HEK293 (cell line): Measurements from ENCODE around the gene IFNLR1.

Experiments used
- CTCF ChIA-PET: fragments of 350-600 bp; formaldehyde crosslinking; extraction: SDS; loops from one replicate; lab custom pipeline; 2021; ENCODE audit warnings: antibody characterized with exemption; lab: Yijun Ruan, JAX
- POLR2A ChIA-PET: fragments of 300-600 bp; formaldehyde crosslinking; extraction: SDS; loops from one replicate; lab custom pipeline; 2020; ENCODE audit warnings: antibody characterized with exemption, inconsistent platforms; lab: Yijun Ruan, JAX
- H3K27ac ChIP-seq: fragments of 200-500 bp; sonication (Bioruptor generic); 2 replicates; pipeline ENCODE4 v1.5.1; 2014; ENCODE audit warnings: low read depth, low read length, control low read depth, inconsistent platforms; ENCODE audit errors: extremely low read depth
- H3K36me3 ChIP-seq, 2 experiments: fragments of 200-500 bp in 1 of 2; sonication (Bioruptor generic) in 1 of 2; 1 replicate in 1 of 2; 2 replicates in 1 of 2; pipeline ENCODE4 v1.5.1; 2014 to 2017; ENCODE audit warnings: inconsistent platforms in 2 of 2, low read length in 2 of 2; ENCODE audit not compliant: control insufficient read depth in 2 of 2, insufficient read depth in 1 of 2
- H3K4me1 ChIP-seq: fragments of 200-500 bp; sonication (Bioruptor generic); 2 replicates; pipeline ENCODE4 v1.5.1; 2014; ENCODE audit warnings: mild to moderate bottlenecking, low read length, inconsistent platforms; ENCODE audit not compliant: control insufficient read depth, insufficient read depth
- H3K4me3 ChIP-seq: 2 replicates; pipeline ENCODE4 v1.5.1; 2011; ENCODE audit warnings: low read depth, mild to moderate bottlenecking, control low read depth, low read length, moderate library complexity
- H3K9me3 ChIP-seq: fragments of 200-500 bp; sonication (Bioruptor generic); 2 replicates; pipeline ENCODE4 v1.5.1; 2014; ENCODE audit warnings: low read depth, low read length, inconsistent platforms; ENCODE audit not compliant: control insufficient read depth, insufficient read depth
- BCL11A ChIP-seq: fragments of 450-650 bp; formaldehyde crosslinking; IDR thresholded peaks from 2 replicates; pipeline ENCODE4 v1.5.1; 2016; ENCODE audit warnings: low read depth, missing biosample characterization, missing genetic modification characterization
- BCL11B ChIP-seq: fragments of 450-650 bp; formaldehyde crosslinking; IDR thresholded peaks from 2 replicates; pipeline ENCODE4 v1.5.1; 2016; ENCODE audit warnings: low read depth, missing biosample characterization, missing genetic modification characterization
- FEZF1 ChIP-seq: fragments of 450-650 bp; formaldehyde crosslinking; IDR thresholded peaks from 2 replicates; pipeline ENCODE4 v1.5.1; 2016; ENCODE audit warnings: missing biosample characterization, missing genetic modification characterization
- GLIS1 ChIP-seq: fragments of 450-650 bp; formaldehyde crosslinking; IDR thresholded peaks from 2 replicates; pipeline ENCODE4 v1.5.1; 2016; ENCODE audit warnings: missing biosample characterization, missing genetic modification characterization
- HIC1 ChIP-seq: fragments of 450-650 bp; formaldehyde crosslinking; IDR thresholded peaks from 2 replicates; pipeline ENCODE4 v1.5.1; 2016; ENCODE audit warnings: missing biosample characterization, missing genetic modification characterization
- OSR2 ChIP-seq: fragments of 450-650 bp; formaldehyde crosslinking; IDR thresholded peaks from 2 replicates; pipeline ENCODE4 v1.5.1; 2016; ENCODE audit warnings: missing biosample characterization, missing genetic modification characterization
- REPIN1 ChIP-seq: fragments of 450-650 bp; formaldehyde crosslinking; IDR thresholded peaks from 2 replicates; pipeline ENCODE4 v1.5.1; 2017; ENCODE audit warnings: missing biosample characterization, missing genetic modification characterization, low read depth
- SETDB1 ChIP-seq: IDR thresholded peaks from one replicate; pipeline ENCODE4 v1.6.1; 2017; ENCODE audit warnings: mild to moderate bottlenecking, low read length, moderate library complexity, mixed read lengths; ENCODE audit not compliant: insufficient read length
- ZBTB21 ChIP-seq: fragments of 450-650 bp; formaldehyde crosslinking; IDR thresholded peaks from 2 replicates; pipeline ENCODE4 v1.5.1; 2017; ENCODE audit warnings: missing biosample characterization, missing genetic modification characterization
- ZFP3 ChIP-seq: fragments of 450-650 bp; formaldehyde crosslinking; IDR thresholded peaks from 2 replicates; pipeline ENCODE4 v1.5.1; 2016; ENCODE audit warnings: low read depth, missing biosample characterization, missing genetic modification characterization
- ZNF138 ChIP-seq: fragments of 450-650 bp; formaldehyde crosslinking; IDR thresholded peaks from 2 replicates; pipeline ENCODE4 v1.5.1; 2016; ENCODE audit warnings: missing biosample characterization, missing genetic modification characterization, borderline replicate concordance
- ZNF155 ChIP-seq: fragments of 450-650 bp; formaldehyde crosslinking; IDR thresholded peaks from 2 replicates; pipeline ENCODE4 v1.5.1; 2016; ENCODE audit warnings: missing biosample characterization, missing genetic modification characterization
- ZNF18 ChIP-seq: fragments of 450-650 bp; formaldehyde crosslinking; IDR thresholded peaks from 2 replicates; pipeline ENCODE4 v1.5.1; 2016; ENCODE audit warnings: missing biosample characterization, missing genetic modification characterization
- ZNF2 ChIP-seq: fragments of 450-650 bp; formaldehyde crosslinking; IDR thresholded peaks from 2 replicates; pipeline ENCODE4 v1.5.1; 2016; ENCODE audit warnings: missing biosample characterization, missing genetic modification characterization
- ZNF335 ChIP-seq: fragments of 450-650 bp; formaldehyde crosslinking; conservative IDR thresholded peaks from 2 replicates; pipeline ENCODE4 v1.5.1; 2016; ENCODE audit warnings: missing biosample characterization, missing genetic modification characterization
- ZNF341 ChIP-seq: fragments of 450-650 bp; formaldehyde crosslinking; IDR thresholded peaks from 2 replicates; pipeline ENCODE4; 2016; ENCODE audit warnings: low read depth, missing biosample characterization, missing genetic modification characterization
- ZNF48 ChIP-seq: fragments of 450-650 bp; formaldehyde crosslinking; IDR thresholded peaks from 2 replicates; pipeline ENCODE4 v1.5.1; 2016; ENCODE audit warnings: missing biosample characterization, missing genetic modification characterization
- ZNF514 ChIP-seq: fragments of 450-650 bp; formaldehyde crosslinking; IDR thresholded peaks from 2 replicates; pipeline ENCODE4 v1.5.1; 2016; ENCODE audit warnings: missing biosample characterization, missing genetic modification characterization
- ZNF544 ChIP-seq: fragments of 450-650 bp; formaldehyde crosslinking; IDR thresholded peaks from 2 replicates; pipeline ENCODE4 v1.5.0; 2017; ENCODE audit warnings: missing biosample characterization, missing genetic modification characterization
- ZNF548 ChIP-seq: fragments of 450-650 bp; formaldehyde crosslinking; IDR thresholded peaks from 2 replicates; pipeline ENCODE4 v1.5.1; 2016; ENCODE audit warnings: missing biosample characterization, missing genetic modification characterization
- ZNF639 ChIP-seq: fragments of 450-650 bp; formaldehyde crosslinking; IDR thresholded peaks from 2 replicates; pipeline ENCODE4 v1.5.1; 2016; ENCODE audit warnings: missing biosample characterization, missing genetic modification characterization
- ZNF707 ChIP-seq: fragments of 450-650 bp; formaldehyde crosslinking; IDR thresholded peaks from 2 replicates; pipeline ENCODE4 v1.5.1; 2016; ENCODE audit warnings: missing biosample characterization, missing genetic modification characterization
- ZNF791 ChIP-seq: fragments of 450-650 bp; formaldehyde crosslinking; IDR thresholded peaks from 2 replicates; pipeline ENCODE4 v1.5.1; 2016; ENCODE audit warnings: missing biosample characterization, missing genetic modification characterization
- ZSCAN23 ChIP-seq: fragments of 450-650 bp; formaldehyde crosslinking; IDR thresholded peaks from 2 replicates; pipeline ENCODE4 v1.5.1; 2016; ENCODE audit warnings: missing biosample characterization, missing genetic modification characterization
- ZSCAN30 ChIP-seq: fragments of 450-650 bp; IDR thresholded peaks from 2 replicates; pipeline ENCODE4 v1.5.1; 2018; ENCODE audit warnings: missing biosample characterization, mild to moderate bottlenecking, missing genetic modification characterization, moderate library complexity
- ZXDB ChIP-seq: fragments of 450-650 bp; formaldehyde crosslinking; IDR thresholded peaks from 2 replicates; pipeline ENCODE4 v1.5.1; 2016; ENCODE audit warnings: missing biosample characterization, missing genetic modification characterization
- TF ChIP-seq, protein P1 (sequence below): fragments of 450-650 bp; formaldehyde crosslinking; IDR thresholded peaks from 2 replicates; pipeline ENCODE4 v1.5.1; 2016; ENCODE audit warnings: missing biosample characterization, missing genetic modification characterization
- TF ChIP-seq, protein P2 (sequence below): fragments of 450-650 bp; formaldehyde crosslinking; IDR thresholded peaks from 2 replicates; pipeline ENCODE4 v1.5.1; 2017; ENCODE audit warnings: missing biosample characterization, missing genetic modification characterization
- TF ChIP-seq, protein P3 (sequence below): fragments of 450-650 bp; formaldehyde crosslinking; IDR thresholded peaks from 2 replicates; pipeline ENCODE4 v1.5.1; 2016; ENCODE audit warnings: missing biosample characterization, missing genetic modification characterization

IFNLR1 gene

DNA sequence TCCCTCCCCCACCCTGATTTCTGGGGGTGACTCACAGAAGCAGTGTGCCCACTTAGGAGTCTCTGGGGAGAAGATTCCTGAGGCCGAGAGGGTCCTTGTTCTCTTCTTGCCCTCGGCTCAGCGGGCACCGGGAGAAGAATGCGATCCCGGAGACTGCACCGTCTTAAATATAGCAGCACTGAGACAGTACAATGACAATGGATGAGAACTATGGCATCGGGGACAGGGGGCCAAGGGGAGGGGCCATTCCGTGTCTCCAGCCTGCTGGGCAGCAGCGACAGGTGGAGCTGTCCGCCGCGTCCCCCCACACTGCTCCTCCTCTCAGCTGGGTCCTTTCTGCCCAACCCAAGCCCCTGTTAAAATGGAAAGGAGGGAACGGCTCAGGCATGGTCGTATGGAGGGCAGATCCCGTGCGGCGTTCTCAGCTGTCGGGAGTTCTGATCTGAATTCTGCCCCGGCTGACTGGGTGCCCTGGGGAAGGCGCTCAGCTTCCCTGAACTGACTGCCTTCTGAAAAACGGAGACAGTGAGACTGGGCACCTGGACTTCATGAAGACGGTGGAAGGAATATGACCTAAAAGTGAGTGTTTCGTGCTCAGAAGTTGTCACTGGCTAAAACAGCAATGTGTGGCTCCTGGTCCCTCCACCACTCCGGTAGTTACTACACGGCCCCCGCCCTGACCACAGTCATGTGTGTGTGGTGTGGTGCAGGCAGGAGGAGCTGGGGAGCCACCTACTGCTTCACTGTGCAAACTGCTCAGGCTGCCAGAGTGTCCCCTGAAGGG lies 74.9 kb downstream of the IFNLR1 start, which contains the start of gene MYOM3:
MYOM3 (minus strand) TSS at position 140 of the 784 bp plus-strand sequence. CDS start 3,499 bp downstream, outside the sequence.
- POLR2A ChIA-PET = interaction anchor here (0.7 to 1.6 kb wide), 2 partner anchors 132 to 153 kb away, joined by 3 to 4 read pairs; partner anchors contain the start of genes PNRC2 and SRSF10
- peak; percentile 22; the same call in 1 of the 2 replicates for TF ChIP-seq ZXDB (tag by site-specific recombination)
- no peak for TF ChIP-seq ZNF514 (tag by site-specific recombination)
- peak; percentile 92 for TF ChIP-seq ZNF2 (tag by site-specific recombination)
- TF ChIP-seq ZNF639 = no peak
- TF ChIP-seq ZFP3 (tag by site-specific recombination) = no peak
- TF ChIP-seq, protein P1, sequence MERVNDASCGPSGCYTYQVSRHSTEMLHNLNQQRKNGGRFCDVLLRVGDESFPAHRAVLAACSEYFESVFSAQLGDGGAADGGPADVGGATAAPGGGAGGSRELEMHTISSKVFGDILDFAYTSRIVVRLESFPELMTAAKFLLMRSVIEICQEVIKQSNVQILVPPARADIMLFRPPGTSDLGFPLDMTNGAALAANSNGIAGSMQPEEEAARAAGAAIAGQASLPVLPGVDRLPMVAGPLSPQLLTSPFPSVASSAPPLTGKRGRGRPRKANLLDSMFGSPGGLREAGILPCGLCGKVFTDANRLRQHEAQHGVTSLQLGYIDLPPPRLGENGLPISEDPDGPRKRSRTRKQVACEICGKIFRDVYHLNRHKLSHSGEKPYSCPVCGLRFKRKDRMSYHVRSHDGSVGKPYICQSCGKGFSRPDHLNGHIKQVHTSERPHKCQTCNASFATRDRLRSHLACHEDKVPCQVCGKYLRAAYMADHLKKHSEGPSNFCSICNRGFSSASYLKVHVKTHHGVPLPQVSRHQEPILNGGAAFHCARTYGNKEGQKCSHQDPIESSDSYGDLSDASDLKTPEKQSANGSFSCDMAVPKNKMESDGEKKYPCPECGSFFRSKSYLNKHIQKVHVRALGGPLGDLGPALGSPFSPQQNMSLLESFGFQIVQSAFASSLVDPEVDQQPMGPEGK = peak; percentile 71
- TF ChIP-seq ZNF48 (tag by site-specific recombination) = no peak
- no peak for TF ChIP-seq ZNF548 (tag by site-specific recombination)
- peak; percentile 68 for TF ChIP-seq OSR2
- no peak for TF ChIP-seq ZNF791
- TF ChIP-seq HIC1 = no peak
- TF ChIP-seq BCL11B (tag by site-specific recombination) = no peak
- peak; percentile 59; the same call in 1 of the 2 replicates for TF ChIP-seq BCL11A
- TF ChIP-seq ZSCAN23 = no peak
- TF ChIP-seq, protein P2, sequence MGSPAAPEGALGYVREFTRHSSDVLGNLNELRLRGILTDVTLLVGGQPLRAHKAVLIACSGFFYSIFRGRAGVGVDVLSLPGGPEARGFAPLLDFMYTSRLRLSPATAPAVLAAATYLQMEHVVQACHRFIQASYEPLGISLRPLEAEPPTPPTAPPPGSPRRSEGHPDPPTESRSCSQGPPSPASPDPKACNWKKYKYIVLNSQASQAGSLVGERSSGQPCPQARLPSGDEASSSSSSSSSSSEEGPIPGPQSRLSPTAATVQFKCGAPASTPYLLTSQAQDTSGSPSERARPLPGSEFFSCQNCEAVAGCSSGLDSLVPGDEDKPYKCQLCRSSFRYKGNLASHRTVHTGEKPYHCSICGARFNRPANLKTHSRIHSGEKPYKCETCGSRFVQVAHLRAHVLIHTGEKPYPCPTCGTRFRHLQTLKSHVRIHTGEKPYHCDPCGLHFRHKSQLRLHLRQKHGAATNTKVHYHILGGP (tag by site-specific recombination) = no peak
- no peak for TF ChIP-seq ZNF707 (tag by site-specific recombination)
- TF ChIP-seq FEZF1 (tag by site-specific recombination) = no peak
- TF ChIP-seq ZNF341 (tag by site-specific recombination) = no peak
- TF ChIP-seq ZNF155 = no peak
- TF ChIP-seq ZBTB21 (tag by site-specific recombination) = no peak
- peak; percentile 97 for TF ChIP-seq ZSCAN30
- no peak for TF ChIP-seq ZNF544 (tag by site-specific recombination)
- TF ChIP-seq GLIS1 (tag by site-specific recombination) = no peak
- peak; percentile 87 for TF ChIP-seq ZNF335
- no peak for TF ChIP-seq ZNF138
- TF ChIP-seq ZNF18 (tag by site-specific recombination) = no peak
- TF ChIP-seq, protein P3, sequence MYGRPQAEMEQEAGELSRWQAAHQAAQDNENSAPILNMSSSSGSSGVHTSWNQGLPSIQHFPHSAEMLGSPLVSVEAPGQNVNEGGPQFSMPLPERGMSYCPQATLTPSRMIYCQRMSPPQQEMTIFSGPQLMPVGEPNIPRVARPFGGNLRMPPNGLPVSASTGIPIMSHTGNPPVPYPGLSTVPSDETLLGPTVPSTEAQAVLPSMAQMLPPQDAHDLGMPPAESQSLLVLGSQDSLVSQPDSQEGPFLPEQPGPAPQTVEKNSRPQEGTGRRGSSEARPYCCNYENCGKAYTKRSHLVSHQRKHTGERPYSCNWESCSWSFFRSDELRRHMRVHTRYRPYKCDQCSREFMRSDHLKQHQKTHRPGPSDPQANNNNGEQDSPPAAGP = peak; percentile 72
- no peak for TF ChIP-seq SETDB1
- TF ChIP-seq REPIN1 (tag by site-specific recombination) = no peak

More for the DNA sequence above, 74.9 kb downstream of the IFNLR1 start, which contains the start of gene MYOM3:
- H3K9me3 ChIP-seq = no peaks in the 10 kb centered on the region
- H3K4me3 ChIP-seq = peak within 1 kb of the TSS; percentile 17
- no peaks in the 10 kb centered on the region for H3K36me3 ChIP-seq
- no peak within 1 kb of the TSS for H3K27ac ChIP-seq
- CTCF ChIA-PET = interaction anchor here (0.6 to 1.5 kb wide), 20 partner anchors 10 to 341 kb away, joined by 3 to 10 read pairs (median 4); no protein-coding TSS in a partner anchor
- no peaks in the 10 kb centered on the region for H3K4me1 ChIP-seq
